HepG2 (cell line): ENCODE results near the gene STUM.

ENCODE experiments used
- BRCA1 ChIP-seq: sonication (generic); formaldehyde crosslinking; IDR thresholded peaks from 2 replicates; pipeline ENCODE4 v1.4.0; 2020; ENCODE audit warnings: missing genetic modification reagents
- RAD51 ChIP-seq: fragments of 450-650 bp; IDR thresholded peaks from 2 replicates; pipeline ENCODE4 v1.6.1; 2016; ENCODE audit warnings: borderline replicate concordance
- SAFB2 ChIP-seq: sonication (generic); formaldehyde crosslinking; IDR thresholded peaks from 2 replicates; pipeline ENCODE4 v1.5.1; 2020; ENCODE audit warnings: missing genetic modification reagents, low read depth, mild to moderate bottlenecking, borderline replicate concordance
- TF ChIP-seq, protein P1 (sequence below): sonication (generic); formaldehyde crosslinking; IDR thresholded peaks from 2 replicates; pipeline ENCODE4 v1.8.1; 2022; ENCODE audit warnings: low read depth, mild to moderate bottlenecking, missing genetic modification reagents
- TF ChIP-seq, protein P2 (sequence below): sonication (generic); formaldehyde crosslinking; IDR thresholded peaks from 2 replicates; pipeline ENCODE4 v1.5.0; 2020; ENCODE audit warnings: mild to moderate bottlenecking, missing genetic modification reagents, moderate library complexity
- TF ChIP-seq, protein P3 (sequence below): sonication (generic); formaldehyde crosslinking; IDR thresholded peaks from 2 replicates; pipeline ENCODE4 v1.8.1; 2023; ENCODE audit warnings: missing genetic modification reagents, mild to moderate bottlenecking, borderline replicate concordance

DNA sequence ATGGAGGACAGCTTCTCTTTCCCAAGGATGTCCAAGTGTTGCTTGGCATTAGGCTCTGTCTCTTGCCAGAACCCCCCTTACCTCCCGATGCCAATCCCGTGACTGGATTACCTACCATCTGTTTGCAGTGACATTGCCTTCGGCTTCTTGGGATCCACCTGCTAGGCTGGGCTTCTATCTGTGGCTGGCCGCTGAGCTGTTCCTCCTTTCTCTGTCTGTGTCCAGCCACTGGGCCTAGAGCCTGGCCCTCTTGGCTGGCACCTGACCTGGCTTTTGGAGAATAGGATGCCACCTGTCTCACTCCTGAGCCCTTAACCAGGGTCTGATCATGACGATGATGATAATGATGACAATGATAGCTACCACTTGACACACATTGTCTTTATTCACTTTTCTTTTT is 41.6 kb upstream of the STUM start:
- TF ChIP-seq BRCA1 (CRISPR knock-in tag) (no peak), RAD51 (no peak), SAFB2 (CRISPR knock-in tag) (no peak)
- TF ChIP-seq, protein P1, sequence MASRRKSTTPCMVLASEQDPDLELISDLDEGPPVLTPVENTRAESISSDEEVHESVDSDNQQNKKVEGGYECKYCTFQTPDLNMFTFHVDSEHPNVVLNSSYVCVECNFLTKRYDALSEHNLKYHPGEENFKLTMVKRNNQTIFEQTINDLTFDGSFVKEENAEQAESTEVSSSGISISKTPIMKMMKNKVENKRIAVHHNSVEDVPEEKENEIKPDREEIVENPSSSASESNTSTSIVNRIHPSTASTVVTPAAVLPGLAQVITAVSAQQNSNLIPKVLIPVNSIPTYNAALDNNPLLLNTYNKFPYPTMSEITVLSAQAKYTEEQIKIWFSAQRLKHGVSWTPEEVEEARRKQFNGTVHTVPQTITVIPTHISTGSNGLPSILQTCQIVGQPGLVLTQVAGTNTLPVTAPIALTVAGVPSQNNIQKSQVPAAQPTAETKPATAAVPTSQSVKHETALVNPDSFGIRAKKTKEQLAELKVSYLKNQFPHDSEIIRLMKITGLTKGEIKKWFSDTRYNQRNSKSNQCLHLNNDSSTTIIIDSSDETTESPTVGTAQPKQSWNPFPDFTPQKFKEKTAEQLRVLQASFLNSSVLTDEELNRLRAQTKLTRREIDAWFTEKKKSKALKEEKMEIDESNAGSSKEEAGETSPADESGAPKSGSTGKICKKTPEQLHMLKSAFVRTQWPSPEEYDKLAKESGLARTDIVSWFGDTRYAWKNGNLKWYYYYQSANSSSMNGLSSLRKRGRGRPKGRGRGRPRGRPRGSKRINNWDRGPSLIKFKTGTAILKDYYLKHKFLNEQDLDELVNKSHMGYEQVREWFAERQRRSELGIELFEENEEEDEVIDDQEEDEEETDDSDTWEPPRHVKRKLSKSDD (CRISPR knock-in tag): no peak
- TF ChIP-seq, protein P2, sequence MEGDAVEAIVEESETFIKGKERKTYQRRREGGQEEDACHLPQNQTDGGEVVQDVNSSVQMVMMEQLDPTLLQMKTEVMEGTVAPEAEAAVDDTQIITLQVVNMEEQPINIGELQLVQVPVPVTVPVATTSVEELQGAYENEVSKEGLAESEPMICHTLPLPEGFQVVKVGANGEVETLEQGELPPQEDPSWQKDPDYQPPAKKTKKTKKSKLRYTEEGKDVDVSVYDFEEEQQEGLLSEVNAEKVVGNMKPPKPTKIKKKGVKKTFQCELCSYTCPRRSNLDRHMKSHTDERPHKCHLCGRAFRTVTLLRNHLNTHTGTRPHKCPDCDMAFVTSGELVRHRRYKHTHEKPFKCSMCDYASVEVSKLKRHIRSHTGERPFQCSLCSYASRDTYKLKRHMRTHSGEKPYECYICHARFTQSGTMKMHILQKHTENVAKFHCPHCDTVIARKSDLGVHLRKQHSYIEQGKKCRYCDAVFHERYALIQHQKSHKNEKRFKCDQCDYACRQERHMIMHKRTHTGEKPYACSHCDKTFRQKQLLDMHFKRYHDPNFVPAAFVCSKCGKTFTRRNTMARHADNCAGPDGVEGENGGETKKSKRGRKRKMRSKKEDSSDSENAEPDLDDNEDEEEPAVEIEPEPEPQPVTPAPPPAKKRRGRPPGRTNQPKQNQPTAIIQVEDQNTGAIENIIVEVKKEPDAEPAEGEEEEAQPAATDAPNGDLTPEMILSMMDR (CRISPR knock-in tag): no peak
- TF ChIP-seq, protein P3, sequence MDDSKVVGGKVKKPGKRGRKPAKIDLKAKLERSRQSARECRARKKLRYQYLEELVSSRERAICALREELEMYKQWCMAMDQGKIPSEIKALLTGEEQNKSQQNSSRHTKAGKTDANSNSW (CRISPR knock-in tag): no peak
